Type B pancreatic cell (in vitro differentiated cells): ENCODE results near the gene QTRT2. TPM values are rescaled to one million over a fixed set of nuclear protein-coding genes. Genes with fewer than 3 reads are reported as not detected.

Experiments used
- DNase-seq: peaks from one replicate; pipeline ENCODE4 v3.0.0; 2021; ENCODE audit warnings: mixed read lengths; ENCODE audit not compliant: unreplicated experiment; ENCODE audit errors: extremely low spot score
- H3K27ac Mint-ChIP-seq: 2 replicates; pipeline ENCODE4 v1.8.0; 2021; ENCODE audit warnings: mild to moderate bottlenecking, mixed read lengths
- H3K27me3 Mint-ChIP-seq: 2 replicates; pipeline ENCODE4 v1.8.0; 2021; ENCODE audit warnings: mixed read lengths
- H3K36me3 Mint-ChIP-seq: 2 replicates; pipeline ENCODE4 v1.8.0; 2021; ENCODE audit warnings: mixed read lengths
- H3K4me1 Mint-ChIP-seq: one replicate; pipeline ENCODE4 v1.8.0; 2021; ENCODE audit warnings: mixed read lengths; ENCODE audit not compliant: unreplicated experiment
- H3K4me3 Mint-ChIP-seq: 2 replicates; pipeline ENCODE4 v1.8.0; 2021; ENCODE audit warnings: mild to moderate bottlenecking, mixed read lengths
- H3K9me3 Mint-ChIP-seq: 2 replicates; pipeline ENCODE4 v1.8.0; 2021; ENCODE audit warnings: mixed read lengths
- total RNA-seq: library from RNA; stranded (reverse); gene quantifications from 2 replicates; pipeline ENCODE4 v1.2.1, GENCODE V29; 2021; ENCODE audit warnings: low replicate concordance
- TF ChIP-seq, protein P1 (sequence below): fragments of 200-600 bp; sonication (generic); conservative IDR thresholded peaks from 2 replicates; pipeline ENCODE4 v1.5.0; 2021; ENCODE audit warnings: antibody characterized with exemption, mild to moderate bottlenecking

Gene QTRT2
- total RNA-seq, 1 donor from 2014 or later = 36.6 TPM

DNA sequence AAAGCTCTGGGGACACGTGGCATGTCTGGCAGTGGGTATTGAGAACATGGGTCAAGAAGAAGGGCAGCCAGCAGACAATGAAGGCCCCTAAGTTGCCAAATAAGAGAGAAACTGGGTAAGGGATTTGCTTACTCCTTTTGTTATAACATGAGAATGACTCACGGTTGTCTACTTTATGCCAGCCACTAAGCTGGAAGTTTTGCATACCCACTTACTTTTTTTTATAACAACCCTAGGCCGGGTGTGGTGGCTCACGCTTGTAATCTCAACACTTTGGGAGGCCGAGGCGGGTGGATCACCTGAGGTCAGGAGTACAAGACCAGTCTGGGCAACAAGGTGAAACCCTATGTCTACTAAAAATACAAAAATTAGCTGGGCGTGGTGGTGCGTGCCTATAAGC is 72.3 kb downstream of the QTRT2 start:
- H3K36me3 Mint-ChIP-seq = no peaks in the 10 kb centered on the region
- TF ChIP-seq, protein P1, sequence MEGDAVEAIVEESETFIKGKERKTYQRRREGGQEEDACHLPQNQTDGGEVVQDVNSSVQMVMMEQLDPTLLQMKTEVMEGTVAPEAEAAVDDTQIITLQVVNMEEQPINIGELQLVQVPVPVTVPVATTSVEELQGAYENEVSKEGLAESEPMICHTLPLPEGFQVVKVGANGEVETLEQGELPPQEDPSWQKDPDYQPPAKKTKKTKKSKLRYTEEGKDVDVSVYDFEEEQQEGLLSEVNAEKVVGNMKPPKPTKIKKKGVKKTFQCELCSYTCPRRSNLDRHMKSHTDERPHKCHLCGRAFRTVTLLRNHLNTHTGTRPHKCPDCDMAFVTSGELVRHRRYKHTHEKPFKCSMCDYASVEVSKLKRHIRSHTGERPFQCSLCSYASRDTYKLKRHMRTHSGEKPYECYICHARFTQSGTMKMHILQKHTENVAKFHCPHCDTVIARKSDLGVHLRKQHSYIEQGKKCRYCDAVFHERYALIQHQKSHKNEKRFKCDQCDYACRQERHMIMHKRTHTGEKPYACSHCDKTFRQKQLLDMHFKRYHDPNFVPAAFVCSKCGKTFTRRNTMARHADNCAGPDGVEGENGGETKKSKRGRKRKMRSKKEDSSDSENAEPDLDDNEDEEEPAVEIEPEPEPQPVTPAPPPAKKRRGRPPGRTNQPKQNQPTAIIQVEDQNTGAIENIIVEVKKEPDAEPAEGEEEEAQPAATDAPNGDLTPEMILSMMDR = no peak
- DNase-seq = no peak
- H3K27ac Mint-ChIP-seq = no peak overlapping the region
- no peak overlapping the region for H3K4me3 Mint-ChIP-seq
- H3K4me1 Mint-ChIP-seq = no peaks in the 10 kb centered on the region
- peaks cover under 1% of the 10 kb centered on the region for H3K9me3 Mint-ChIP-seq
- no peaks in the 10 kb centered on the region for H3K27me3 Mint-ChIP-seq

DNA sequence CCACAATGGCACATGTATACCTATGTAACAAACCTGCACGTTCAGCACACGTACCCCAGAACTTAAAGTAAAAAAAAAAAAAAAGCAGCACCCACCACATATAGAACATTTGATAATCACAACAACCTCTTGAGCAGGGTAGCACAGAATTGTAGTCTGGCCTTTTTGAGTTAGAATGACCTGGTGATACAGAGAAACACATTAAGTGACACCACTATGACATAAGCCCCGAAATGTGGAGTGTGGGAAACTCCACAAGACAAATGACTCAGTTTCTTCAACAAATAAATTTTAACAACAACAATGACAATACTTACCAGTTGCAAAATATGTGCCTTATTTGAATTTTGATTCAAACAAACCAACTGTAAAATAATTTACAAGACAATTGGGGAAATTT is 76.0 kb downstream of the QTRT2 start:
- Mint-ChIP-seq H3K27ac (no peak overlapping the region), H3K9me3 (no peaks in the 10 kb centered on the region), H3K27me3 (no peaks in the 10 kb centered on the region), H3K36me3 (no peaks in the 10 kb centered on the region), H3K4me3 (no peak overlapping the region), H3K4me1 (no peaks in the 10 kb centered on the region)
- DNase-seq = no peak
- TF ChIP-seq, protein P1 = no peak

DNA sequence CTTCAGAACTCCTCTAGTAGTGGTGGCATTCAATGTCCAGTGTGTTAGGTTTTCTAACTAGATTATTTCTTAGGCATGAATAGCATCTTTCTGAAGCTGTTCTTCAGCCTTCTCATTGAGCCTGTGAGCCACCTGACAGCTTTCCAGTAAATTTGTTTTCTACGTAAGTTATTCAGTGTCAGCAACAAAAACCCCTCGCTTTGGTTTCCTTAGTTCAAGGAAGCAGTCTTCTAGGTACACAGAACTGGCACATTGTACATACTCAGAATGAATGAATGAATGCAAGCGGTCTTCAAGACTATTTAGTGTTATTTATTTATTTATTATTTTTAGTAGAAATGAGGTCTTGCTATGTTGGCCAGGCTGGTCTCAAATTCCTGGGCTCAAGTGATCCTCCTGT is 77.4 kb downstream of the QTRT2 start:
- TF ChIP-seq, protein P1 = no peak
- no peak for DNase-seq
- Mint-ChIP-seq H3K4me3 (no peak overlapping the region), H3K36me3 (no peaks in the 10 kb centered on the region), H3K27me3 (no peaks in the 10 kb centered on the region), H3K27ac (no peak overlapping the region), H3K4me1 (no peaks in the 10 kb centered on the region), H3K9me3 (peaks cover 7% of the 10 kb centered on the region)

Other genes with a start within 250 kb of the QTRT2 start
- gene GRAMD1C, start 217.9 kb upstream of the QTRT2 start, total RNA-seq = 7.3 TPM in 2 replicates
- gene ZDHHC23, start 108.7 kb upstream of the QTRT2 start, total RNA-seq = 8.1 and 8.5 TPM in 2 replicates
- gene CCDC191, start 211 bp upstream of the QTRT2 start, total RNA-seq = 4.7 and 8.4 TPM in 2 replicates
- not detected in 2 replicates for gene DRD3, start 122.3 kb downstream of the QTRT2 start, total RNA-seq
- not detected in 2 replicates for gene ZNF80, start 180.8 kb downstream of the QTRT2 start, total RNA-seq
- not detected in 2 replicates for gene TIGIT, start 237.3 kb downstream of the QTRT2 start, total RNA-seq